HG03095 (cell line): Measurements from ENCODE around the gene MAMSTR.
"Not testable (repeated sequence)": the region's sequence is repeated elsewhere in the genome, so short reads cannot be mapped to it uniquely, and the experiment has no call there.

ENCODE experiments used
- ATAC-seq: cut with Tn5 transposase; IDR thresholded peaks from one replicate; pipeline ENCODE4 v1.9.1; 2021; ENCODE audit warnings: moderate library complexity; ENCODE audit not compliant: unreplicated experiment

Gene MAMSTR

GRCh38 chr19:48719263-48720171 is at the start of gene MAMSTR:
MAMSTR (minus strand) TSS chr19:48719725; CDS start chr19:48719031, 694 bp downstream.
- ATAC-seq: no peak

- ATAC-seq: no peak
Observed at GRCh38 chr19:48768994-48769713, 49.6 kb upstream of the MAMSTR start.

GRCh38 chr19:48768171-48768753 is 48.7 kb upstream of the MAMSTR start:
- not testable (repeated sequence) for ATAC-seq

GRCh38 chr19:48765816-48766215 is 46.3 kb upstream of the MAMSTR start:
- not testable (repeated sequence) for ATAC-seq

GRCh38 chr19:48760504-48761205 is 41.1 kb upstream of the MAMSTR start:
- no peak for ATAC-seq

GRCh38 chr19:48757741-48758144 is 38.2 kb upstream of the MAMSTR start:
- no peak for ATAC-seq

GRCh38 chr19:48757089-48757675 is 37.7 kb upstream of the MAMSTR start:
- no peak for ATAC-seq

- ATAC-seq: no peak
Observed at GRCh38 chr19:48756686-48757085, 37.2 kb upstream of the MAMSTR start.

GRCh38 chr19:48756212-48756611 is 36.7 kb upstream of the MAMSTR start:
- no peak for ATAC-seq

GRCh38 chr19:48755787-48756186 is 36.3 kb upstream of the MAMSTR start:
- no peak for ATAC-seq

GRCh38 chr19:48755084-48755641 is 35.6 kb upstream of the MAMSTR start, which contains the start of gene FGF21:
FGF21 (plus strand) TSS chr19:48755524; CDS start chr19:48756237, 713 bp downstream.
- no peak for ATAC-seq

GRCh38 chr19:48752496-48753365 is 33.2 kb upstream of the MAMSTR start, which contains the start of gene FUT1:
FUT1 (minus strand) TSS chr19:48752641; CDS start chr19:48751281, 1,360 bp downstream.
- no peak for ATAC-seq

GRCh38 chr19:48751845-48752495 is 32.4 kb upstream of the MAMSTR start:
- no peak for ATAC-seq

GRCh38 chr19:48750771-48751504 is 31.4 kb upstream of the MAMSTR start:
- ATAC-seq: no peak

GRCh38 chr19:48750351-48750750 is 30.8 kb upstream of the MAMSTR start:
- no peak for ATAC-seq

- no peak for ATAC-seq
Observed at GRCh38 chr19:48749571-48750198, 30.2 kb upstream of the MAMSTR start.
